GM06990 (cell line): Measurements from ENCODE around the gene PRM3.

ENCODE experiments used
- DNase-seq: peaks from one replicate; pipeline ENCODE4 v3.0.0-alpha.2; 2011; ENCODE audit not compliant: insufficient read length; ENCODE audit errors: extremely low read depth
- H3K27me3 ChIP-seq: replicated peaks from 2 replicates; pipeline ENCODE4 v1.6.0; 2011; ENCODE audit warnings: low read length; ENCODE audit not compliant: control insufficient read depth, insufficient read depth
- H3K36me3 ChIP-seq: 2 replicates; pipeline ENCODE4 v1.5.1; 2011; ENCODE audit warnings: low read length; ENCODE audit not compliant: control insufficient read depth, insufficient read depth
- H3K4me3 ChIP-seq: replicated peaks from 2 replicates; pipeline ENCODE4 v1.5.1; 2011; ENCODE audit warnings: low read depth, mild to moderate bottlenecking, control low read depth, low read length
- TF ChIP-seq, protein P1 (sequence below): IDR thresholded peaks from 2 replicates; pipeline ENCODE4 v1.5.1; 2011; ENCODE audit warnings: low read length, control low read depth, mild to moderate bottlenecking, inconsistent platforms; ENCODE audit not compliant: insufficient read depth, poor library complexity, severe bottlenecking

The PRM3 gene

GRCh38 chr16:11260596-11260966 is 12.8 kb downstream of the PRM3 start:
- no peaks in the 10 kb centered on the region for H3K36me3 ChIP-seq
- no peak for DNase-seq
- H3K4me3 ChIP-seq: no peak overlapping the region
- TF ChIP-seq, protein P1, sequence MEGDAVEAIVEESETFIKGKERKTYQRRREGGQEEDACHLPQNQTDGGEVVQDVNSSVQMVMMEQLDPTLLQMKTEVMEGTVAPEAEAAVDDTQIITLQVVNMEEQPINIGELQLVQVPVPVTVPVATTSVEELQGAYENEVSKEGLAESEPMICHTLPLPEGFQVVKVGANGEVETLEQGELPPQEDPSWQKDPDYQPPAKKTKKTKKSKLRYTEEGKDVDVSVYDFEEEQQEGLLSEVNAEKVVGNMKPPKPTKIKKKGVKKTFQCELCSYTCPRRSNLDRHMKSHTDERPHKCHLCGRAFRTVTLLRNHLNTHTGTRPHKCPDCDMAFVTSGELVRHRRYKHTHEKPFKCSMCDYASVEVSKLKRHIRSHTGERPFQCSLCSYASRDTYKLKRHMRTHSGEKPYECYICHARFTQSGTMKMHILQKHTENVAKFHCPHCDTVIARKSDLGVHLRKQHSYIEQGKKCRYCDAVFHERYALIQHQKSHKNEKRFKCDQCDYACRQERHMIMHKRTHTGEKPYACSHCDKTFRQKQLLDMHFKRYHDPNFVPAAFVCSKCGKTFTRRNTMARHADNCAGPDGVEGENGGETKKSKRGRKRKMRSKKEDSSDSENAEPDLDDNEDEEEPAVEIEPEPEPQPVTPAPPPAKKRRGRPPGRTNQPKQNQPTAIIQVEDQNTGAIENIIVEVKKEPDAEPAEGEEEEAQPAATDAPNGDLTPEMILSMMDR: no peak
- H3K27me3 ChIP-seq: no peaks in the 10 kb centered on the region

DNA sequence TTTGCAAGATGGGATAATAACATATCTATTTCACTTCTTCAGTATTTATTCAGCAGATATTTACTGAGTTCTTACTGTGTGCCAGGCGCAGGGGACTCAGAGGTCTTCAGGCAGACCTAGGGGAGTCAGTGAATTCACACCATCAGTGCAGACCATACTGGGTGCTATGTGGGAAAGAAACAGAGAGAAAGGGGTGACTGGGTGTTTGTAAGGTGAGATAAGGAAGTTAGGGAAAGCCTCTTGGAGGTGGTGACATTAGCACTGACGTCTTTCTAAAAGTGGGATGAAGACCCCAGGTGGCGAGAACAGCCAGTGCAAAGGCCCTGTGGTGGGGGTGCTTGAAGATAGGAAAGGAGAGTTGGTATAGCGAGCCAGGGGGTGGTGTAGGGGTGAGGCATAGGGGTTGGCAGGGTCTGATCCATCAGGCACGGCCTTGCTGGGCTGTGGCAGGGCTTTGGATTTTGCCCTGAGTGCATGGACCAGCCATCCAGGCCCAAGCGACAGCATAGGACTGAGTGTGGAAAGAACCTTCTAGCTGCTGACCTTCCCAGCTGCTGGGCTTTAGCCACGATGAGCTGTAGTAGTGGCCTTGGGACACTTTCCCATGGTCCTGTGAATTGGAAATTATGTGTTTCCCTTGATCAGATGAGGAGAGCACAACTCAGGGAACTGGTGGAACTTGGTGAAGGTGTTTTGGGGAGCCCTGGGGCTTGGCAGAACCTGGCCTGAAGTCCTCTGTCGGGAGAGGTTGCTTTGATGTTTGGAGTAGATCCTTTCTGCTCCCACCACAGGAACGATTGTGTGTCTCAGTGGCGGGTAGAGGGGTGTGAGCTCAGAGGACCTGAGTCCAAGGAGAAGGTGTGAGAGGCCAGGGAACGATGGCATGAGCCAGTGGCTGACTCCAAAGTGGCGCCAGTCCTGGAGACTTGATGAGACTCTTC is 13.5 kb downstream of the PRM3 start:
- Histone ChIP-seq H3K36me3 (no peaks in the 10 kb centered on the region), H3K27me3 (no peaks in the 10 kb centered on the region), H3K4me3 (no peak overlapping the region)
- TF ChIP-seq, protein P1: no peak
- DNase-seq: no peak

DNA sequence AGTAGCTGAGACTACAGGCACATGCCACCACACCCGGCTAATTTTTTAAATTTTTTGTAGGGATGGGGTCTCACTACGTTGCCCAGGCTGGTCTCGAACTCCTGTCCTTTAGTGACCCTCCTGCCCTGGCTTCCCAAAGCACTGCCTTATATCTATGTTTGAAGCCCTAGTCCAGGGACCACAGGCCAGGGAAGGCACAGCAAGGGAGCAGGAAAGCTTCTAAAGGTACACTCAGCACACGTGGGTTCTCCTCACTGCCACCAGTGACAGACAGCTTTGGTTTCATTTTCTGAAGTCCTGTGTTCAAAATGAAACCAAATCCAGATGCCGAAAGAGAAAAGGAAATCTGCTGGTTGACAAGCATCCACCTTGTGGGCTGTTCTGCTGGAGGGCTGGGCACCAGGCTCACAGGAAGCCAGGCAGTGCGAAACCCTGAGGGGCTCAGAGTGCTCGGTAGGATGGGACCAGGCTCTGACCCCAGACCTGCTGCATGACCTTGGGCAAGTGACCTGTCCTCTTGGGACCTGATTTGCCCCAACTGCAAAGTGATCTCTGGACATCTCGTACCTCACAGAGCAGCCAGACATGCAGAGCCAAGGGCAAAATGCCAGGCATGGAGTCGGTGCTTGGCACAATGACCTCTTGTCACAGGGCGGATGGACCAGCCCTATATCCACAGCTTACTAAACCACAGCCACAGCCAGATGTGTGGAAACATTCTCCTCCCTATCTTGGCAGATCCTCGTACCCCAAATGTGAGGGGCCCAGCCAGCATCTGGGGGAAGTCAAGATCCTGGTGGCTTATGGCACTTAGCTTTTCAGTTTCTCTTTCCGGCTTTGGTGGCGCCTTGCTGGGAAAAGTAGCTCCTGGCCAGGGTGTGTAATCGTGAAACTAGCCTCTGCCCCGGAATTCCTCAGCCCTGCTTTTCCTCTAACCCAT is 14.6 kb downstream of the PRM3 start:
- TF ChIP-seq, protein P1: no peak
- peak; percentile 61 for DNase-seq

DNA sequence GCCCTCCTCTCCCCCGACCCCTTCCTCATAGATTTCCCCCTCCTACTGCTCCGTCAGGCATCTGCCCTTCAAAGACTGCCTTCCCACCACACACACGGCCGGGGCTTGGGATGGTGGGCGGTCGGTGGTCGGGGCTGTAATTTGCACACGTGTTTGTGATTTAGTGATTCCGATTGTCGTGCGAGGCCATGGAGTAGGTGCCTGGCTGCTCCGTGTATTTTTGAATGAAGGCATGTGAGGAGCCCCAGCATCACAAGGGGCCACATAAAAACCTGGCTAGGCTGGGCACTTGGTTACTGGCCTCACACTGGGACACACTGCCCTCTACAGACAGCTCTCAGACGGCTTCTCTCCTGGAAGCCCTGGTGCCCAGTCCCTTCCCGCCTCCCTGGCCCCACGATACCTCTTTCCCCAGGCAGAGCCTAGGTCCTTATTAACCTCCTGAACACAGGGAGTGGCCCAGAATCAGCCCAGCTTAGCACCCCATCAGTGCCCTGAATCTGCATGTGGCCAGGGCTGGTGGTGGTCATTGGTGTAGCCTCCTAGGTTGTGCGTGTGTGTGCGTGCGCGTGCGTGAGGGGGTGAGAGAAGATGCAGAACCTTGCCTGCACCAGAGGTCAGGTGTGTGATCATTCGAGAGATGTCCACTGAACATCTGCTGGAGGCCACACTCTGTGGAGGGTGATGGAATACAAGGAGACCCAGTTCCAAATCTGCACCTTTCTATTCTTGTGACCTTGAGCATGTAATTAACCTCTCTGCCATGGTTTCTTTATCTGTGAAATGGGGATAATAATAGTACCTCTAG is 16.1 kb downstream of the PRM3 start:
- peaks cover 14% of the 10 kb centered on the region for H3K36me3 ChIP-seq
- peak overlapping the region; percentile 87 for H3K4me3 ChIP-seq
- peak; percentile 48 for DNase-seq
- TF ChIP-seq, protein P1: peak; percentile 72
- H3K27me3 ChIP-seq: no peaks in the 10 kb centered on the region

More for the DNA sequence above, 14.6 kb downstream of the PRM3 start:
- peaks cover 5% of the 10 kb centered on the region for H3K36me3 ChIP-seq
- peak overlapping the region; percentile 10; the same call in 1 of the 2 replicates for H3K4me3 ChIP-seq
- H3K27me3 ChIP-seq: no peaks in the 10 kb centered on the region

- TF ChIP-seq, protein P1: no peak
- Histone ChIP-seq H3K27me3 (no peaks in the 10 kb centered on the region), H3K4me3 (peak overlapping the region; percentile 87), H3K36me3 (peaks cover 14% of the 10 kb centered on the region)
- DNase-seq: no peak
Measured at GRCh38 chr16:11256661-11257130, 16.7 kb downstream of the PRM3 start.
